Measurements from ENCODE around the gene SEMA7A. TPM values are rescaled to one million over a fixed set of nuclear protein-coding genes. Genes with fewer than 3 reads are reported as not detected.

The SEMA7A gene
- total RNA-seq, 4 donors from 2014 or later, result 0.29 to 16.9 (median 4.5) TPM; not detected in 1

- intact Hi-C loops (cut with DNase I; ENCODE audit: low total_unique reads), result loop anchor here (2.0 kb wide), 1 partner anchor 55 kb away; no protein-coding TSS in a partner anchor
- no peak for TF ChIP-seq CTCF (IDR thresholded peaks at IDR 0.05)
- no peak for TF ChIP-seq POLR2A (IDR thresholded peaks at IDR 0.05)
- no peak overlapping the region for H3K4me3 ChIP-seq
- H3K9me3 ChIP-seq, result no peaks in the 10 kb centered on the region
- H3K27ac ChIP-seq, result no peak overlapping the region
- H3K27me3 ChIP-seq, result no peaks in the 10 kb centered on the region
- H3K4me1 ChIP-seq, result no peaks in the 10 kb centered on the region
- no peak for DNase-seq
- H3K36me3 ChIP-seq, result no peaks in the 10 kb centered on the region
Observed at GRCh38 chr15:74383695-74384565, 49.8 kb downstream of the SEMA7A start.

- no peak overlapping the region for H3K27ac ChIP-seq
Observed at GRCh38 chr15:74383286-74383685, 50.5 kb downstream of the SEMA7A start.

GRCh38 chr15:74382004-74382816 lies 51.5 kb downstream of the SEMA7A start:
- Histone ChIP-seq H3K27me3 (no peaks in the 10 kb centered on the region), H3K4me3 (no peak overlapping the region), H3K9me3 (no peaks in the 10 kb centered on the region), H3K4me1 (no peaks in the 10 kb centered on the region), H3K36me3 (no peaks in the 10 kb centered on the region), H3K27ac (peak overlapping the region in 1 of 2 donors; percentile 25)
- DNase-seq, result peak; percentile 81
- intact Hi-C loops (cut with DNase I; ENCODE audit: low total_unique reads), result loop anchor here (2.0 kb wide), 1 partner anchor 57 kb away; no protein-coding TSS in a partner anchor
- TF ChIP-seq POLR2A (IDR thresholded peaks at IDR 0.05), result no peak
- peak; percentile 88 to 94 (median 92) for TF ChIP-seq CTCF (IDR thresholded peaks at IDR 0.05)

More at GRCh38 chr15:74383286-74383685, 50.5 kb downstream of the SEMA7A start:
- Histone ChIP-seq H3K4me1 (no peaks in the 10 kb centered on the region), H3K36me3 (no peaks in the 10 kb centered on the region), H3K9me3 (no peaks in the 10 kb centered on the region), H3K27me3 (no peaks in the 10 kb centered on the region), H3K4me3 (no peak overlapping the region)
- no peak for DNase-seq
- intact Hi-C loops (cut with DNase I; ENCODE audit: low total_unique reads), result loop anchor here (2.0 kb wide), 1 partner anchor 56 kb away; no protein-coding TSS in a partner anchor
- TF ChIP-seq CTCF (IDR thresholded peaks at IDR 0.05) (no peak), POLR2A (IDR thresholded peaks at IDR 0.05) (no peak)

- no peaks in the 10 kb centered on the region for H3K4me1 ChIP-seq
- no peaks in the 10 kb centered on the region for H3K36me3 ChIP-seq
- H3K27me3 ChIP-seq, result no peaks in the 10 kb centered on the region
- DNase-seq, result no peak
- H3K4me3 ChIP-seq, result no peak overlapping the region
- intact Hi-C loops (cut with DNase I; ENCODE audit: low total_unique reads), result no loop called here
- no peaks in the 10 kb centered on the region for H3K9me3 ChIP-seq
- TF ChIP-seq CTCF (IDR thresholded peaks at IDR 0.05), result no peak
- no peak for TF ChIP-seq POLR2A (IDR thresholded peaks at IDR 0.05)
- no peak overlapping the region for H3K27ac ChIP-seq
Observed at GRCh38 chr15:74381481-74381880, 52.3 kb downstream of the SEMA7A start.

- Histone ChIP-seq H3K27ac (no peak overlapping the region), H3K4me3 (no peak overlapping the region), H3K9me3 (no peaks in the 10 kb centered on the region), H3K4me1 (no peaks in the 10 kb centered on the region), H3K27me3 (no peaks in the 10 kb centered on the region), H3K36me3 (no peaks in the 10 kb centered on the region)
- TF ChIP-seq CTCF (IDR thresholded peaks at IDR 0.05) (no peak), POLR2A (IDR thresholded peaks at IDR 0.05) (no peak)
- no peak for DNase-seq
- intact Hi-C loops (cut with DNase I; ENCODE audit: low total_unique reads), result no loop called here
Observed at GRCh38 chr15:74381190-74381453, 52.6 kb downstream of the SEMA7A start.

All from uterus (tissue), 4 donors.